Activated T-helper 9 cell treated with anti-CD3 and anti-CD28 coated beads, Interleukin-2, amount 50 U/mL, for 16 hours (primary cell): Measurements from ENCODE around the gene EML2.
"Not testable (repeated sequence)": the region's sequence is repeated elsewhere in the genome, so short reads cannot be mapped to it uniquely, and the experiment has no call there.

Experiments
- DNase-seq: peaks from one replicate; pipeline ENCODE4 v3.0.0-alpha.2; 2020; ENCODE audit warnings: low read depth

Gene EML2

GRCh38 chr19:45615056-45615455 lies 24.1 kb downstream of the EML2 start:
- not testable (repeated sequence) for DNase-seq

- peak; percentile 21 for DNase-seq
These were observed 25.1 kb downstream of the EML2 start for GRCh38 chr19:45613926-45614725.

- DNase-seq: no peak
These were observed 30.2 kb downstream of the EML2 start for GRCh38 chr19:45608948-45609347.

- peak; percentile 28 for DNase-seq
These were observed 31.8 kb downstream of the EML2 start for GRCh38 chr19:45607071-45608029.

GRCh38 chr19:45601524-45602374 lies 37.4 kb downstream of the EML2 start, which contains the start of gene GPR4:
Gene GPR4 (minus strand): TSS chr19:45602212. CDS start chr19:45591866, 10,346 bp downstream.
- no peak for DNase-seq

GRCh38 chr19:45601115-45601514 lies 38.1 kb downstream of the EML2 start:
- DNase-seq: no peak

- no peak for DNase-seq
These were observed 38.8 kb downstream of the EML2 start for GRCh38 chr19:45600340-45600885.

GRCh38 chr19:45599286-45599685 lies 39.9 kb downstream of the EML2 start:
- no peak for DNase-seq

- no peak for DNase-seq
These were observed 40.8 kb downstream of the EML2 start for GRCh38 chr19:45598267-45599001.

- DNase-seq: no peak
These were observed 41.6 kb downstream of the EML2 start for GRCh38 chr19:45597425-45598111.

GRCh38 chr19:45595814-45596213 lies 43.4 kb downstream of the EML2 start:
- no peak for DNase-seq

GRCh38 chr19:45593520-45593919 lies 45.7 kb downstream of the EML2 start:
- DNase-seq: no peak

- no peak for DNase-seq
These were observed 46.8 kb downstream of the EML2 start for GRCh38 chr19:45592366-45592765.

- DNase-seq: no peak
These were observed 47.6 kb downstream of the EML2 start for GRCh38 chr19:45591638-45592005.

- DNase-seq: no peak
These were observed 48.1 kb downstream of the EML2 start for GRCh38 chr19:45591004-45591637.

- no peak for DNase-seq
These were observed 48.7 kb downstream of the EML2 start for GRCh38 chr19:45590300-45591003.

GRCh38 chr19:45589768-45590167 lies 49.4 kb downstream of the EML2 start:
- DNase-seq: no peak

GRCh38 chr19:45587873-45588272 lies 51.3 kb downstream of the EML2 start:
- DNase-seq: no peak

- DNase-seq: no peak
These were observed 54.0 kb downstream of the EML2 start for GRCh38 chr19:45585158-45585577.
